Fibroblast of skin of left biceps (primary cell): ENCODE data around the gene ZFHX3.

ENCODE experiments used
- DNase-seq, 2 experiments: peaks; one replicate each; pipeline ENCODE4 v3.0.0-alpha.2; 2013; ENCODE audit warnings: low read depth in 2 of 2

ZFHX3 gene

DNA sequence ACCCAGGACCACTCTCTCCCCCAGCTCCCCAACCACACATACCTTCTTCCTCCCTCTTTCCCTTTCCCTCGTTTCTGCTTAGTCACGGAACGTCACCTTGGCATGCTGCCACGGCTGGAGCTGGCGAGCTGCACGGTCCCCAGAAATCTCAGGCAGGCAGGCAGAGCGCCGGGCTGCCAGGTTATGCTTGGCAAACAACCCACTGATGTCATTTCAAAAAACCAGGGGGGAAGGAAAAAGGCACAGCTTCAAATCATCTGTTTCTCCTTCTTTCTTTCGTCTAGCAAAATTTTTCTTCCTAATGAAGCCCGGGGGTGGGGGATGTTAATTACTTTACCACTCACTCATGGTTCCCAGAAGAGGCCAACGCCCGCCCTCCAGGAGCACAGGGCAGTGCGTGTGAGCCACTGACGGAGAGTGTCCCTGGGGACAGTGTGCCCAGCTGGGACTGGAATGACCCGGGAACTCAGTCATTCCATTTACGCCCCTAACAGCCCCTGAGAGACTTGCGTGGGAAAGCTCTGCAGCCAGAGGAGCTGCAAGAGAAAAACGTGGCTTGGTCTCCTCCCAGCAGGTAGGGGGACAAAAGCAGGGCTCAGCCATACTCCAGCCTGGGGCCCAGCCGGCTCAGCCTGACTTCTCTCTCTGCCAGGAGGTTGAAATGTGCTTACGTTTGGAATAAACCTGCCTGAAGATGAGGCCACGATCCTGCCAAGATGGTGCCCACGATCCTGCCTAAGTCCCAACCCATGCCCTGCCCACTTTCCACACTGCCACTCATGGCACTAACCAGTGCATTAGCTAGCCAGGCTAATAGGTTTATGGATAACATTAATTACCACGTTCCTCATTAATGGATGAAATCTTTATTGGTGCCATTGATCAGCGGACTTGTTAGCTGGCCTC, 198.9 kb downstream of the ZFHX3 start:
- peak; percentile 68 to 74 for DNase-seq

DNA sequence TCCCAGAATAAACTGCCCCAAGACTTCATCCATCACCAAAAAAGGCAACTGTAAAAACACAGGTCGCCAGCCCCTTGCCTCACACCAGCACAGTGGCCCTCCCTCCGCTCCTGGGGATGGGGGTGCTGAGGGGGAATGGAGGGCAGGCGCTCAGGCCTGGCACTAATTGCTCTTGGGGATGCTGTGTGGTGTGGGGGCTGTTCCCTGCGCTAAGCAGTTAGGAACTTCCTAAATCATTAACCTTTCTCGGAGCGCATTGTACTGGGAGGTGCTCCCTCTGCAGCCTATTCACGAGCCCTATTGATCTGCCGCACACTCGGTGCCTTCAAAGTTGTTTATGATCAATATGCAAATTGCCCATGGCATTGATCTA, 199.9 kb downstream of the ZFHX3 start:
- DNase-seq = no peak

DNA sequence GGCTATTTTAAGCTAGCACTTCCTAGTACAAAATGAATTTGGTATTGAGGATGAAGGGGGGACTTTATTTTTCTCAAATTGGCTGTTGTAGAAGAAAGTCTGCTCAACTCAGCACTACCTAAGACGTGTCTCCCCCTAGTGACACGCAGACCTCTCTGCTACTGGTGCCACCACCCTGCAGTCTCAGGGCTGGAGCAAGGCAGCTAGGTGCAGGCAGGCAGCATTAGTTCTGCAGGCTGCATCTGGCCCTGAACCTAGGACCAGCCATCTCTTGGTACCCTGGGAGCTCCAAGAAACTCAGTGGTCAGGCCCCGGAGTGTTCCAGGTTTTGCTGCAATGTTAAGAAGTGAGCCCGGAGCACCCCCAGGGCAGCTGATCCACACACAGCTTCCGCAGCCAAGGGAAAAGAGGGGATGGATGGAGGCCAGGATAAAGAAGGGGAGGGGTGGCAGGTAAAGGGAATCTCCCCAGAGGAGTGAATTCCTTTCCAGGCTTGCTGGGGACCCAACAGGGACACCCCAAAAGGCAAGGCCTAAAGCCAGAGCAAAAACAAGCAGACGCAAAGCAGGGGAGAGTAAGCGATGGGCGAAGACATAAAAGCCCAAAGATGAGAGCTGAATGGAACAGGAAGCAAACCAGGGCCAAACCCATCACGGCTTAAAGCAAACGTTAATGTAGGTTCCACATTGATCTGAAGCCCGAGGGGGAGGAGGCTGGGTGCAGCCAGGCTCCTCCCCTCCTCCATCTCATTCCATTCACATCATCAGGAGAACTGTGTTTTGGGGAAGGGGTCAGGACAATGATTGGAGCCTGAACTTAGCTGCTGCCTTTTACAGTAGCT, 200.5 kb downstream of the ZFHX3 start:
- no peak for DNase-seq

DNA sequence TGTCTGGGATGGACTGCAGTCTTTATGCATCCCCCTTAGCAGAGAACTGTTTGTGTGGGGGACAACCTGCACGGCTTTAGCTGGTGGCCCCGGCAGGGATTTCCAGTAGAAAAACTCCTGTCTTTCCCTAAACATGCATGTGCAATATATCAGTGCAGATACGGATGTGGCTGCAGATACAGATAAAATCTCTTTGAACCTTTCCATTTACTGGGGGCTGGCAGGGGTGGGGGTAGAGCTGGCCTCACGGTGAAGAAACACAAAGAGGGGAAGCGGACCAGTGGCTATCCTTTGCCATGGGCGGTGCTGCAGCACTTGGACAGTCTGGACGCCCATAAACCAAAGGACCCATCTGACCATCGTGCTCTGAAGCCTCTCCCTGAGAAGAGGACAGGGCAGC, 201.3 kb downstream of the ZFHX3 start:
- no peak for DNase-seq

DNA sequence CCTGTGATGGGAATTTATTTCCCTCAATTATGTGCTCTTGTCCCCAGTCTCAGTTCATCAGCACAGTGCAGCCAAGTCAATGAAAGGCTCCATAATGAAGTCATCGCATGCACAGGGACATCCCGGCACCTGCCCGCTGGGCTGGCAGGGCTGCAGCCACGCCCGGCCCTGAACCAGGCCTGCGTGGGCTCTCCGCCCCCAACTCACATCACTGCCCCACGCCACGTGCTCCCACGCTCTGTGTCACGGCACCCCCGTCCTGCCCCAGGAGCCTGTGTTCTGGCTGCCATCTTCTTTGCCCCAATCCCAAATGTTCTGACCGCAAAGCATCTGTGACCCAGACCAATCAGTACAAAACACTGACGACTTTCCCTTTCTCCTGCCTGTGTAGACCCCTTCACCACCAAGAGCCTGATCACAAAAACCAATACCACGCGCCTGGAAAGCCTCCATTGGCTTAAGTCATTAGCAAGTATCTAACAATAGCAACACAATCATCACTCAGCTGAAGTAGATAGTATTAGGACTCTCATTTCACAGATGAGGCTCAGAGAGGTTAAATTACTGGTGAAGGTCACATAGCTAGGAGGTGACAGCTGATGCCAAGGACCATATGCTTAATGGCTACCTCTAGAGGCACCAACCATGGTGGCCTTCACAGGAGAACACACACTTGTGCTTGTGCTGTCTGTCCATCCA, 202.5 kb downstream of the ZFHX3 start:
- no peak for DNase-seq

DNA sequence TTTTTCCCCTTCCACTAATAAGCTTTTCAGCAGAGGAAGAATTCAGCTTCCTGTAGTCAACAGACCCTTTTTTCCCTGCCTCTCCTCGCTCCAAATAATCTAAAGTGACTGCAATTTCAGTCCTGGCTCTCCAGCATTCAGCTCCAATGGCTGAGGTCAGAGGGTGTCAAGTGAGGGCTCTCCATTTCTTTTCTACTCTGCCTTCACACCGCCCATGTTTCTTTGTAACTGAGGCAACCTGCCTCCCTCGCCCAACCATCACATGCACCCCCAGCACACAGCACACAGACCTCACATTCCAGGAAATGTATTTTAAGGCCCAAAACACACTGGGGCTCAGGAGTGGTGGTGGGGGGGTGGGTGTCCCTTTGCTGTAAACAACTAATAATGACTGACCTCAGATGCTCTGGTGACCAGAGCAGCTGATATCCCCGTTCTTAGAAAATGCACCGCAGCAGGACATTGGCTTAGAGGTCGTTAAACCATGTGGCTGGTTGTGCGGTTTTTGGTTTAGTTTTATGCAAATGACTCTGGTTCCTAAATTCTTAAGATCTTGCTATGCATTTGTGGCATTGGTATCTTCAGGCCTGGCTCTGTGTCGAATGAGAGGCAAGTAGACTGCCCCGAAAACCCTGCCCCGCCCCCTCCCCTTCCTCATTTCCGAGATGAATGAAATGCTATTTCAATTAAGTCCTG, 203.6 kb downstream of the ZFHX3 start:
- no peak for DNase-seq

DNA sequence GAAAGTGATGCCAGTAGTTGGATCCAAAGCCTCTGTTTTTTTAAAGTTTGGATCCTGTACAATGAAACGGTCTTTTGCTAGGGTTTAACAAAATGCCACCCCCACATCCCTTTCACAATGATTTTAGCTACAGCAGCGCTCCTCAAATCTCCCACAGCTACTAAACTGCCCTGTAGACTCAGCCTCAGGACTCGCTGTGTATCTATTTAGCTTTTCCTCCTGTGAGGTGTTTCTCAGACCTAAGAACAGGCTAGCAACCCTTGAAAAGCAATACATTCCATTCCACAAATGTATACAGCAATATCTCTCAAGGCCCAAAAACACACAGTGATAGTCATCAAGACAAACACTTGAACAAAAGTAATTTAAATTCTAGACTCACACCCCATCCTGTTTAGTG, 206.4 kb downstream of the ZFHX3 start:
- DNase-seq = no peak

DNA sequence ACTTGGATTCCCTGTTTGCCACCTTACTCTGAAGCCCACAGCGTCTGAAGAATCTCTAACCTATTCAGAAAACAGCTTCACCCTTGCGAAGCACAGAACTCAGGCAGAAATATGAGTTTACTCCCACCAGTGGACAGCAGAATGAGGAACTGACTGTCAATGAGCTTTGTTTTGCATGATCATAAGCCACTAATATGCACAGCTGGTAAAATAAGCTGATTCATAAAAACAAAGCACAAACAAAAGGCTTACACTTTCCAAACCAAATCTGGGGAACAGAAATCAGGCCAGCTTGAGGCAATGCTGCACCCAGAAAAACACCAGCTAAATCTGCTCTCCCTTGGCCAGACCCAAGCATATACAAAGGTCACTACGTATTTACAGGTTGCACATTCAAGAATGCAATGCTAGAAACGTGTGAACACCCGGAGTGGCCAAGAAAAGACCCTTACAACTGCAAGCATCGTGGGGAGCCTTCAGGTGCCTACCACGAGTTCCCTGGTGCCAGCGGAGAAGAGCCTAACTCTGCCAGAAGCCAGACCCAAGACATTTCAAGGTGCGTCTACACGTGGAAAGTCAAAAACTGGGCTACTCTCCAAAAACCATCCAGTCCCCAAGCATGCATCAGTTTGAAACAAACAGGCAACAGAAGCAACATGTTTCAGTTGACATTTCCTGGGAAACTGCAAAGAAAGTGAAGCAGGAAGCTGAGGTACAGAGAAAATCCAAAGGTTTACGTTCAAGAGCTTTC, 207.1 kb downstream of the ZFHX3 start:
- DNase-seq = no peak

DNA sequence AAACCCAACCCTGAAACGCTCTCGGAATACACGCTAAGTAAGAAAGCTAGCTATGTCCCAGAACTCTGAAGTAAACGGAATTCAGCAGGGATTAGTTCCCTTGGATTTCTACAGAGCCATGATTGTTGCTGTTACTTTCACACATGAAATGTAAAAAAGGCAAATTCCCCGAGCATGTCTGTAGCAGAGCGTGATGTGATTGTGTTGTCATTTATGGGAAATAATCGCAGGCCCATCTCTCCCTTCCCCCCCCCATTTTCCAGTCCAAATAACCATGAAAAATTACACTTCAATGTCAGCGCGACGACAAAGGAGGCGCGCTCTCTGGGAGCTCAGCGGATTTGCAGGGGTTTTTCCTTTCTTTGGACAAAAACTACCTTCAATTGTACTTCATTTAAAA, 209.0 kb downstream of the ZFHX3 start:
- DNase-seq = no peak

DNA sequence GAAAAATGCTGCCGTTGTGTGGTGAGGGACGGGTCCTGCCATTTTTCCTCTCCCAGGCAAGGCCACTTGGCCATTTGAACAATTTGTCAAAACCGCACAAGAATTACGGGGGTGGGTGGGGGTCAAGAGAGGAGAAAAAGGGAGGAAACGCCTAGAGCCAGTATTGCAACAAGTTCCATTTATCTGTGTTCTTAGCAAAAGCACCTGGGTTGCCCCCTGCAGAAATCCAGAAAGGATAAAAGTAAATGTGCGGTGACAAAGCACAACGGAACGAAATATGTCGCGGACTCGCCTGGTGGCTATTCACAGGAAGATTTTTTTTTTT, 209.4 kb downstream of the ZFHX3 start:
- DNase-seq = no peak

DNA sequence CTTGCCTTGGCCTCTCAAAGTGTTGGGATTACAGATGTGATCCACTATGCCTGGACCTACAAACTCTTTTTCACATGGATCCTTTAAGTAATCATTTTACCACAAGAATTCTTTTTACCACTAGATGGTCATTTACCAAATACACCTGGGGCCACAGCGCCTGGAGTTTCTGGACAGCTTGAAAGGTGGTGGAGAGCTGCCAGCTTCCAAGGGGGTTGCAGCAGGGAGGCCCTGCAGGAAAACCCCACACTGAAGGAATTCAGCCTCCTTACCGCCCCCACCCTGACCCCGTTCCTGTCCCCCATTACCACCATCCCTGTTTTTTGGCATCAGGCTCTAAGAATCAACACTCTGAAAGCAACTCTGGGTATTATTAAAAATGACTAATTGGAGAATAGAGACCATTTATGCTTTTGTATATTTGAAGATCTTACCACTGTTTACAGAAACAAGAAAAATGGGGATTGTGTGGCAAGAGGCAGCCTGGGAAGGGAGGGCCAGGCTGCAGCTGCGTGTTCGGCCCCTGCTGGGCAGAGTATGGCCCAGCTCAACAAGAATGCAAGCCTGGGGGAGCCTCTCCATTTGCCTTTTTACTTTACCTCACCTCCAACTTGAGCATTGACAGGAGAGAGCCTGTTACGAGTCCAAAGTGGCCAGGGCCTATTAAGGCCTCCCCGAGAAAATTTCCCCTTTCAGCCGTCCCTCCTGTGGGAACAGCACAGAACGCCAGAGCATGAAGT, 209.9 kb downstream of the ZFHX3 start:
- no peak for DNase-seq

DNA sequence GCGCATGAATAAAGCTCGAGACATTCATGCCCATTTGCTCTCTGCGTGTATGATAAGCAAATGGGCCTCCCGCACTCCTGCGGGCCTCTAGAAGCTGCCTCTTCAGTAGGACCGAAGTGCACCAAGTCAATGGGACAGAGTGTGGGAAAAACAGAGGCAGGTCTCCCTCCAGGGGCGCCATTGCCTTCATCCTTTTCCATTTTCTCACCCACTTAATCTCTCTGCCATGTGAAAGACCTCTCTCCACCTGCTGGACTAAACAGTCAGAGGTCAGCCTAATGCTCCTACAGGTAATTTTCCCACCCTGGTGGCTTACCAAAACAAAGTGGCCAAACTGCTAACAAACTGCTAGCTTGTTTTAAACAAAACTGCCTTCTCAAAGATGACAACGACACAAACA, 210.9 kb downstream of the ZFHX3 start:
- no peak for DNase-seq

DNA sequence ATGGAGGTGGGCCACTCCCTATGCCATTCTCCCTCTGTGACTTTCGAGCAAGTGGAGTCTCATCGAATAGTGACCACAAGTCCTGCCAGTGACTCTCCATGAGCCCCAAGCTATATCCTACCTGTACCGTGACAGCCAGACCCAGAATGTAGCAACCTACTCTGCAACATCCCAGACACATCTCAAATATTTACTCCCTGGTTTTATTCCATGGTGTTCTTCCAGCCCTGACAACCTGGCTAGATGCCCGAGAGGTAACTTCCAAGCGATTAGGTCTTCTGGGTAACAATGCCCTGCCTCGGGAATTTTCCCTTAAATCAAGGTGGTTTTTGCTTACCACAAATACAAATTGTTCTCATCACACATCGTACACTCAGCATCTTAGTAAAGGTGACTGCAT, 211.7 kb downstream of the ZFHX3 start:
- DNase-seq = no peak

DNA sequence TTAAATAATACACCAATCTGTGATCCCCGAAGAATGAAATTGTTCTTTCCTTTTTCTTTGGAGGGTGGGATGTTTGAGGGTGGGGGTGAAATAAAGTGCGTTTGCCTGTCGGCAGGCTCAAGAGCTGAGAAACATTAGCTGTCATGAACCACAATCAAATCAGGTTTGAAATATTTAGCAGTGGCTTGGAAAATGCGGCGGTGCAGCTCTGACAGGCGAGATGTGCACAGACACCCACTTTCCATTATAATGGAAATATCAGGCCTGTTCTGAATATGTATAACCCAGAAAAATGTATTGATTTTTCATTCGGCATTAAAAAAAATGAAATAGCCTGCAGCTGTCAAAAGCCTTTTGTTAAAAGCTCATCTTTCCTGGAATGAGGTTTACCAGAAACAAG, 212.8 kb downstream of the ZFHX3 start:
- DNase-seq = no peak

DNA sequence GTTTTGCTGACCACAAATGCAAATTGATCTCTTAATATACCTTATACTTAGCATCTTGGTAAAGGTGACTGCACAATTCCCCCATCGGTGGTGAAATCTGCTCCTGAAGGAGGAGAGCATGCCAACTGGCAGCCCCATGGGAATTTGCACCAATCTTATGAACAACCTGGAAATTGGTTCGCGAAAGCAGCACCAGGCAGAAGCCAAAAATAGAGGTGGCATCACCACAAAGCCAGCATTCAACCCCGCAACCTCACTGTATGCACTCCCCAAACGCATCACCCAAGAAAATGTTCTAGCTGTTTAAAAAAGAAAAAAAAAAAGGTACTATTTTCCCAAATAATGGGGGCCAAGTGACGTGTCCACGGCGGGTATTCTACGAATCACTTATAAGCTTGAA, 213.4 kb downstream of the ZFHX3 start:
- DNase-seq = no peak

DNA sequence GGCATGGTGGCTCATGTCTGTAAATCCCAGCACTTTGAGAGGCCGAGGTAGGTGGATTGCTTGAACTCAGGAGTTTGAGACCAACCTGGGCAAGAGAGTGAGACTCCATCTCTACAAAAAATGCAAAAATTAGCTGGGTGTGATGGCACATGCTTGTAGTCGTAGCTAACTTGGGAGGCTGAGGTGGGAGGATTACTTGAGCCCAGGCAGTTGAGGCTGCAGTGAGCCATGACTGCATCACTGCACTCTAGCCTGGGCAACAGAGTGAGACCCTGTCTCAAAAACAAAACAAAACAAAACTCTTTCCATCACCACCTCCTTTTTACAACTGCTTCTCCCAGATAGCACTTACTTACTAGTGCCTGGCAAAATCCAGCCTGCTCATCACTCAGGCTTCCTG, 214.0 kb downstream of the ZFHX3 start:
- no peak for DNase-seq

DNA sequence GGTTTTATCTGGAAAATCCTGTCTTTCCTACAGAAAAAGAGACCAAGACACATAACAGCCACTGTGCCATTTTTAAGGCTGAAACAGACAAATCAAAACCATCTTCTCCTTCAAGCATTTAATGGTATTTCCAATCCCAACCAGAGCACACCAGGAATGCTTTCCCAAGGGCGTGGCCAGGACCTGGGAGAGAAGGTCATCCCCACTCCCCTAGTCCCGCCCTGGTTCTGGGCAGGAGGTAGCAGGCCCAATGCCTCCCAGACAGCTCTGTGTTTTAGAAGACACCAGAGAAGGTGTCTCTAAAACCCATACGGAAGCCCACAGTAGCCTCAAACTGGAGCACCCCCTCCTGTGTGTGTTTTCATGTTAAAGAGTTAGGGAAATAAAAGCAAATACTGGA, 214.4 kb downstream of the ZFHX3 start:
- no peak for DNase-seq

DNA sequence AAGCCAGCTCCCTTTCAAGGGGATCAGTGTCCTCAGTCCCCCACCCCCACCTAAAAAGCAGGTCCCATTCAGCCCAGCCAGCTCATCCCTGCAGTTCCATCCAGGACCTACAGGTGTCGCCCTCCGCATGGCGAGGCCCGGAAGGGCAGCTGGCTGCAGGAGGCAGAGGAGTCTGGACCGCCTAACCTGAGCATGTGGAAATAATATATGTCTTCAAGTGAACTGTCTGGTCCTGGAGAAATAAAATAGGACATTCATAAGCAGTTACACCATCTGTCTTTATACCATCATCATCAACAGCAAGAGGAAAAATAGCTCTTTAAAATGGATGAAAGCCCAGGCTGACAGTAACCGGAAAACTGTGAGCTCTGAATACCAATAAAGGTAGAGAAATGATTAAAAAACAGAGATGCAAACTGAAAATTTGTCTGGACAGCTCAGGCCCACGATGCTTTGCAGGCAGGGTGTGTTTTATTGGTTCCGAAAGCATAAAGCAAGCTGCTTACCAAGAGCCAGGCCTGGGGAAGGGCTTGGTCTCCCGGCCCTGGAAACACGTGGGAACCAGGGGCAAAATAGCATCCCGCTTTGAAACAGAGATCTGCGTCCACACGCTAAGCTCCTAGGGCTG, 215.2 kb downstream of the ZFHX3 start:
- peak; percentile 55 to 64 for DNase-seq

DNA sequence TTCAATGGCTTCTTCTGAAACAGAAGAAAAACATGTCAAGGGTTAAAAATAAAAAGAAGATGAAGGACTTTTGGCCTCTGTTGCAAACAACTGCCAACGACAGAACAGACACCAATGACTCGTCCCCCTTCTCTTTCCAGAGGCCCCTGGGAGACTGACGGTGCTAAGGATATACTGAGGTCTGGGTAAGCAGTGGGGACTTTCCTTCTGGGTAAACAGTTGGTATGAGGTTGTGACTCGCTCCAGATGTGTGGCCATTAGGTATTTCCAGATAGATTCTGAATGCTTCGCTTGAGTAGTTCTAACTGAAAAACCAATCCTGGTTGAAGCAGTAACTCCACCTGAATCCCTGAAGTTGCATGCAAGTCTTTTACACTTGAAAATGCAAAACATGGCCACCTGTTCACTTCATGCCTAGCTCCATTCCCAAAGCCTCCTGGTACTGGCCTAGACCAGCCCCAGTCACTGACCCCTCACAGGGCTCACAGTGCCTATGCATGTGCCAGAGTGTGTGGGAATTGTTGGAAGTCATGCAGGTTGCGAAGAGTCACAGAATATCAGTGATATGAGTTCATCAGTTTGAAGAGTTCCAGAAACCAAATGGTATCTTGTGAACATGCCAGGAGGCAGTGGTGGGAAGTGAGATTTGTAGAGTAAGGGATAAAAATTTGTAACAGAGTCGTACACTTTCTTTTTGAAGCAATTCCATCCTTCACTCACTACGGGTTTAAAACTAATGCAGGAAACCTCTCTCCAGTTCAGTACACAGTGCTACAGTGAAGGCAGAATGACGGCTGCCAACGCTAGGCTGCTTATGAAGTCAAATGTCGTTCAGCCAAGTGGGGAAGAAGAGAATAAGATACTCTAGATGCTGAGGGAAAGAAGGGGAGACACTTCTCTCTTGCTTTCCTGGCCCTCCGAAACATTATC, 217.8 kb downstream of the ZFHX3 start:
- DNase-seq = no peak
